Loucy (cell line): ENCODE data around the gene SDK1.

Experiments used
- EZH2phosphoT487 ChIP-seq: fragments of 200-600 bp; IDR thresholded peaks from 2 replicates; pipeline ENCODE4 v1.6.1; 2018; ENCODE audit warnings: antibody characterized with exemption, mild to moderate bottlenecking, moderate library complexity, borderline replicate concordance
- TF ChIP-seq, protein P1 (sequence below): fragments of 200-600 bp; sonication (generic); conservative IDR thresholded peaks from 2 replicates; pipeline ENCODE4 v1.5.1; 2014; ENCODE audit warnings: mild to moderate bottlenecking, antibody characterized with exemption, low read length

DNA sequence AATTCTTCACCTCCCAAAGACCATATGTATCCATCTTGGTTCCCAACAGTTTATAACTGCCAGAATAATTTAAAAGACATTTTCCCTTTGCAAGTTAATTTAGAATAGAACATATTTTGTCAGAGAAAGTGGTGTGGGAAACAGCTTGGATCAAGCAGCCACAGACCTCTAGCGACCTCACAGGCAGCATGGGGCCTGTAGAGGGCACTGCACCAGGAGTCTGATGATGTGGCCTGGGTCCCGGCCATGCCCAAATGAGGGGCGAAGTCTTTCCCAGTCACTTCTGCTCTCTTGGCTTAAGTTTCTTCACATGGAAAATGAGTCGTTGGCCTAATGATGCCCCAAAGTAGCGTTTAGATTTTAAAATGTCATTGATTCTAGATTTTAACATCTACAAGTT lies 243.2 kb downstream of the SDK1 start:
- TF ChIP-seq, protein P1, sequence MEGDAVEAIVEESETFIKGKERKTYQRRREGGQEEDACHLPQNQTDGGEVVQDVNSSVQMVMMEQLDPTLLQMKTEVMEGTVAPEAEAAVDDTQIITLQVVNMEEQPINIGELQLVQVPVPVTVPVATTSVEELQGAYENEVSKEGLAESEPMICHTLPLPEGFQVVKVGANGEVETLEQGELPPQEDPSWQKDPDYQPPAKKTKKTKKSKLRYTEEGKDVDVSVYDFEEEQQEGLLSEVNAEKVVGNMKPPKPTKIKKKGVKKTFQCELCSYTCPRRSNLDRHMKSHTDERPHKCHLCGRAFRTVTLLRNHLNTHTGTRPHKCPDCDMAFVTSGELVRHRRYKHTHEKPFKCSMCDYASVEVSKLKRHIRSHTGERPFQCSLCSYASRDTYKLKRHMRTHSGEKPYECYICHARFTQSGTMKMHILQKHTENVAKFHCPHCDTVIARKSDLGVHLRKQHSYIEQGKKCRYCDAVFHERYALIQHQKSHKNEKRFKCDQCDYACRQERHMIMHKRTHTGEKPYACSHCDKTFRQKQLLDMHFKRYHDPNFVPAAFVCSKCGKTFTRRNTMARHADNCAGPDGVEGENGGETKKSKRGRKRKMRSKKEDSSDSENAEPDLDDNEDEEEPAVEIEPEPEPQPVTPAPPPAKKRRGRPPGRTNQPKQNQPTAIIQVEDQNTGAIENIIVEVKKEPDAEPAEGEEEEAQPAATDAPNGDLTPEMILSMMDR: peak; percentile 32
- no peak for TF ChIP-seq EZH2phosphoT487
